NCI-H1417 treated with DMSO at 0.1 percent for 48 hours (cell line): ENCODE data around the gene MORN4.
"Not testable (repeated sequence)": the region's sequence is repeated elsewhere in the genome, so short reads cannot be mapped to it uniquely, and the experiment has no call there.

ENCODE experiments used
- DNase-seq: peaks from one replicate; lab custom pipeline; 2025; lab: John Stamatoyannopoulos, UW

Gene MORN4

GRCh38 chr10:97632949-97633884, at the start of gene MORN4:
MORN4 (minus strand) TSS chr10:97633500; CDS start chr10:97619653, 13,847 bp downstream.
- DNase-seq = peak; percentile 49

GRCh38 chr10:97682042-97682441, 48.7 kb upstream of the MORN4 start:
- DNase-seq = no peak

GRCh38 chr10:97679594-97679993, 46.3 kb upstream of the MORN4 start:
- no peak for DNase-seq

GRCh38 chr10:97676770-97677581, 43.7 kb upstream of the MORN4 start:
- DNase-seq = no peak

- no peak for DNase-seq
Observed at GRCh38 chr10:97675222-97675621, 41.9 kb upstream of the MORN4 start.

- DNase-seq = no peak
Observed at GRCh38 chr10:97673736-97674525, 40.6 kb upstream of the MORN4 start.

GRCh38 chr10:97669571-97669970, 36.3 kb upstream of the MORN4 start:
- DNase-seq = no peak

- no peak for DNase-seq
Observed at GRCh38 chr10:97667463-97667862, 34.2 kb upstream of the MORN4 start.

GRCh38 chr10:97666992-97667391, 33.7 kb upstream of the MORN4 start:
- DNase-seq = no peak

- no peak for DNase-seq
Observed at GRCh38 chr10:97664282-97664850, 31.1 kb upstream of the MORN4 start.

- DNase-seq = no peak
Observed at GRCh38 chr10:97659589-97659988, 26.3 kb upstream of the MORN4 start.

GRCh38 chr10:97656777-97657176, 23.5 kb upstream of the MORN4 start:
- DNase-seq = no peak

- no peak for DNase-seq
Observed at GRCh38 chr10:97651773-97652172, 18.5 kb upstream of the MORN4 start.

GRCh38 chr10:97650726-97651125, 17.4 kb upstream of the MORN4 start:
- no peak for DNase-seq

- not testable (repeated sequence) for DNase-seq
Observed at GRCh38 chr10:97649405-97649750, 16.1 kb upstream of the MORN4 start.

- no peak for DNase-seq
Observed at GRCh38 chr10:97648562-97649404, 15.5 kb upstream of the MORN4 start.

GRCh38 chr10:97647556-97647955, 14.3 kb upstream of the MORN4 start:
- DNase-seq = no peak

- no peak for DNase-seq
Observed at GRCh38 chr10:97644936-97645335, 11.6 kb upstream of the MORN4 start.

GRCh38 chr10:97643441-97643985, 10.2 kb upstream of the MORN4 start:
- no peak for DNase-seq

GRCh38 chr10:97642471-97643159, 9.3 kb upstream of the MORN4 start:
- DNase-seq = not testable (repeated sequence)
